Activated T-cell treated with anti-CD3 and anti-CD28 coated beads for 48 hours (primary cell): ENCODE measurements around the gene RNF207.

ENCODE experiments used
- DNase-seq: peaks from one replicate; pipeline ENCODE4 v3.0.0-alpha.2; 2020; ENCODE audit warnings: low read depth

RNF207 gene

DNA sequence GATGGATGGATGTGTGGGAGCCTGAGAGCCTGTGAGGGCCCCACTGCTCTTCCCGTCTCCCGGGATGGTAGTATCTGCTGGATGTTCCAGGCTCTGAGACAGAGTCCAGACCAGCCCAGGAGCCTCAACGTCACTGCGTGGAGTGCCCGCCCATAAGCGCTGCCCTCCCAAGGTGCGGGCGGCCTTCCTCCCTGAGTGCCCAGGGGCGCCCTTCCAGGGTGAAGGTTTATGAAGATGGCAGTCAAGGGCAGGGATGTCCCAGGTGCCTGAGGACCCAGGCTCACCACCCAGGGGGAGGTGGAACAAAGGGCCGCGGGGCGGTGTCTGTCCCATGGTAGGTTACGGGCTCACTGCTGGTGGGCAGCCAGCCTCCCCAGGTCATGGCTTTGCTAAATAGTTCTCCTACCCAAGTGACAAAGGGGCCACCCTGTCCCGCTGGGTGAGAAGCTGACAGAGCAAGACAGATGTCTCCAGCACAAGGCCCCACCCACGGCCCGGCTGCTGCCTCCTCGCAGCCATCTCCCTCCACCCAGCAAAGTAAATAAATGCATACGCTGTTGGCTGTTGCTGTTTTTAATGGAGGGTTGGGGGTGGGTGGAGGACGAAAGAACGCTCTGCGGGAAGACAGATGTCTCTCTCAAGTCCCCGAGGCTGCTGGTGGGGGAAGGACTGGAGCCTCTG, 63.9 kb downstream of the RNF207 start:
- DNase-seq: no peak

DNA sequence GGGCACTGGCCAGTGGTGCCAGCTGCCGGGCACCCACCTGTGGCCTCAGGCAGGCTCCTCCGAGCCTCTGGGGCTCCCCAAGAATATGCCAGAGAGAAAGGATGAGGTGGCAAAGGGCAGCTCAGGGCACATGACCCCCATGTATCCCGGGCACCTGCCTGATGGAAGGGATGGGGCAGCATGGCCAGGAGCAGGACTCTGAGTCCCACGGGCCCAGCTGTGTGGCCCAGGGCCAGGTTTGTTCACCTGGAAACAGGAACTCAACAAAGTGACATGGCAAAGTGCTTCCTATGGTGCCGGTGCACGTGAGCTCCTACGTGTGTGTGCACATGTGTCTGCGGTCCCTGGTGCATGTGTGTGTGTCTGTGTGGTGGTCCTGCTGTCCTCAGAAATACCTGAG, 64.5 kb downstream of the RNF207 start:
- DNase-seq: no peak
